Esophagus squamous epithelium (tissue), 5 donors: ENCODE data around the gene CCDC40. TPM values are rescaled to one million over a fixed set of nuclear protein-coding genes. Genes with fewer than 3 reads are reported as not detected.

Experiments
- DNase-seq: peaks from one replicate; lab custom pipeline; 2025; lab: John Stamatoyannopoulos, UW
- H3K27ac ChIP-seq, 4 donors: fragments of 200-600 bp; sonication (generic); one replicate each; pipeline ENCODE4 v1.5.1; 2016 to 2019; ENCODE audit warnings: mild to moderate bottlenecking in 1 of 4
- H3K27me3 ChIP-seq, 4 donors: fragments of 200-600 bp; sonication (generic); 1 replicate in 3 of 4; 2 replicates in 1 of 4; pipeline versions ENCODE4 v1.5.1 to v1.6.0; 2017 to 2021; ENCODE audit warnings: antibody characterized with exemption in 1 of 4
- H3K36me3 ChIP-seq, 3 donors: fragments of 200-600 bp; sonication (generic); one replicate each; pipeline ENCODE4 v1.5.1; 2016 to 2019
- H3K4me1 ChIP-seq, 3 donors: fragments of 200-600 bp; sonication (generic); one replicate each; pipeline ENCODE4 v1.5.1; 2017 to 2019
- H3K4me3 ChIP-seq, 4 donors: fragments of 200-600 bp; sonication (generic); 1 replicate in 3 of 4; 2 replicates in 1 of 4; pipeline ENCODE4 v1.5.1; 2016 to 2019; ENCODE audit warnings: mild to moderate bottlenecking in 2 of 4, moderate library complexity in 1 of 4
- H3K9me3 ChIP-seq, 3 donors: fragments of 200-600 bp; sonication (generic); one replicate each; pipeline ENCODE4 v1.5.1; 2016 to 2019
- CTCF ChIP-seq, 6 experiments: fragments of 450-650 bp in 4 of 6; fragments of 200-600 bp in 2 of 6; sonication (generic) in 2 of 6; IDR thresholded peaks; one replicate each; pipeline ENCODE4 v1.5.1; 2016 to 2019; ENCODE audit warnings: antibody characterized with exemption in 6 of 6, mild to moderate bottlenecking in 4 of 6, moderate library complexity in 4 of 6
- POLR2A ChIP-seq, 4 donors: fragments of 450-650 bp; IDR thresholded peaks; one replicate each; pipeline ENCODE4 v1.6.1; 2017; ENCODE audit warnings: antibody characterized with exemption in 4 of 4, mild to moderate bottlenecking in 4 of 4, moderate library complexity in 3 of 4
- WGBS, 2 donors: methylation state at CpG; one replicate each; pipeline ENCODE4 v1.1.5; 2018; 5-methylcytosine and 5-hydroxymethylcytosine counted together
- intact Hi-C: fragments of 100-400 bp; cut with DNase I; formaldehyde crosslinking; loops from one replicate; pipeline ENCODE4 v1.15.0; 2022
- total RNA-seq, 4 donors: library from RNA; depleted of rRNA; stranded (reverse); fragments of >200 nt; gene quantifications; one replicate each; pipeline ENCODE4 v1.1.0, GENCODE V29; 2016
- donor health status: DM: yes; HTN: yes; CAD: no.

The CCDC40 gene
- total RNA-seq, 4 donors from 2014 or later: 0.32 to 3.9 (median 2.1) TPM

GRCh38 chr17:79988185-79988971 lies 48.1 kb upstream of the CCDC40 start:
- Histone ChIP-seq H3K27me3 (peaks cover 0 to 18% (median 0%) of the 10 kb centered on the region in 4 donors), H3K4me3 (no peak overlapping the region), H3K4me1 (peaks cover 29 to 65% (median 30%) of the 10 kb centered on the region in 3 donors), H3K9me3 (no peaks in the 10 kb centered on the region), H3K27ac (peak overlapping the region in 2 of 4 donors; percentile 37 to 39), H3K36me3 (no peaks in the 10 kb centered on the region)
- WGBS, 2 donors: 56 to 62% methylated on average over 13 to 15 of the region's 28 CpGs
- TF ChIP-seq CTCF (IDR thresholded peaks at IDR 0.05) (no peak), POLR2A (IDR thresholded peaks at IDR 0.05) (no peak)
- intact Hi-C loops: loop anchor here (10.0 kb wide), 1 partner anchor 154 kb away; the partner anchor contains the start of gene CBX4
- DNase-seq: no peak

- Histone ChIP-seq H3K4me3 (no peak overlapping the region), H3K27me3 (peaks cover 0 to 18% (median 0%) of the 10 kb centered on the region in 4 donors), H3K36me3 (no peaks in the 10 kb centered on the region), H3K4me1 (peaks cover 30 to 74% (median 30%) of the 10 kb centered on the region in 3 donors), H3K9me3 (no peaks in the 10 kb centered on the region), H3K27ac (no peak overlapping the region)
- DNase-seq: no peak
- no peak for TF ChIP-seq POLR2A (IDR thresholded peaks at IDR 0.05)
- TF ChIP-seq CTCF (IDR thresholded peaks at IDR 0.05): no peak
- intact Hi-C loops: loop anchor here (10.0 kb wide), 1 partner anchor 154 kb away; the partner anchor contains the start of gene CBX4
- 80 to 95% methylated on average over 10 to 20 of the region's 20 CpGs for WGBS, 2 donors
Observed at GRCh38 chr17:79989106-79989835, 47.2 kb upstream of the CCDC40 start.

GRCh38 chr17:79990051-79990592 lies 46.3 kb upstream of the CCDC40 start:
- no peak for DNase-seq
- 67 to 81% methylated on average over 2 to 4 of the region's 21 CpGs for WGBS, 2 donors
- peaks cover 30 to 75% (median 30%) of the 10 kb centered on the region in 3 donors for H3K4me1 ChIP-seq
- no peaks in the 10 kb centered on the region for H3K9me3 ChIP-seq
- no peaks in the 10 kb centered on the region for H3K36me3 ChIP-seq
- H3K4me3 ChIP-seq: no peak overlapping the region
- no peak overlapping the region for H3K27ac ChIP-seq
- TF ChIP-seq POLR2A (IDR thresholded peaks at IDR 0.05) (no peak), CTCF (IDR thresholded peaks at IDR 0.05) (no peak)
- peaks cover 0 to 18% (median 0%) of the 10 kb centered on the region in 4 donors for H3K27me3 ChIP-seq
- intact Hi-C loops: loop anchor here (10.0 kb wide), 1 partner anchor 245 kb away; no protein-coding TSS in a partner anchor

- H3K4me1 ChIP-seq: peaks cover 30 to 75% (median 30%) of the 10 kb centered on the region in 3 donors
- H3K36me3 ChIP-seq: no peaks in the 10 kb centered on the region
- H3K9me3 ChIP-seq: no peaks in the 10 kb centered on the region
- TF ChIP-seq POLR2A (IDR thresholded peaks at IDR 0.05): no peak
- no peak for TF ChIP-seq CTCF (IDR thresholded peaks at IDR 0.05)
- DNase-seq: no peak
- H3K4me3 ChIP-seq: no peak overlapping the region
- intact Hi-C loops: loop anchor here (10.0 kb wide), 1 partner anchor 246 kb away; no protein-coding TSS in a partner anchor
- 88 to 91% methylated on average over 17 of the region's 17 CpGs for WGBS, 2 donors
- H3K27me3 ChIP-seq: peaks cover 0 to 18% (median 0%) of the 10 kb centered on the region in 4 donors
- no peak overlapping the region for H3K27ac ChIP-seq
Observed at GRCh38 chr17:79990704-79991103, 45.7 kb upstream of the CCDC40 start.
